GM19455 (cell line): ENCODE results near the gene NFIB.

Source experiments
- ATAC-seq: cut with Tn5 transposase; IDR thresholded peaks from one replicate; pipeline ENCODE4 v1.9.1; 2021; ENCODE audit not compliant: unreplicated experiment

Gene NFIB

DNA sequence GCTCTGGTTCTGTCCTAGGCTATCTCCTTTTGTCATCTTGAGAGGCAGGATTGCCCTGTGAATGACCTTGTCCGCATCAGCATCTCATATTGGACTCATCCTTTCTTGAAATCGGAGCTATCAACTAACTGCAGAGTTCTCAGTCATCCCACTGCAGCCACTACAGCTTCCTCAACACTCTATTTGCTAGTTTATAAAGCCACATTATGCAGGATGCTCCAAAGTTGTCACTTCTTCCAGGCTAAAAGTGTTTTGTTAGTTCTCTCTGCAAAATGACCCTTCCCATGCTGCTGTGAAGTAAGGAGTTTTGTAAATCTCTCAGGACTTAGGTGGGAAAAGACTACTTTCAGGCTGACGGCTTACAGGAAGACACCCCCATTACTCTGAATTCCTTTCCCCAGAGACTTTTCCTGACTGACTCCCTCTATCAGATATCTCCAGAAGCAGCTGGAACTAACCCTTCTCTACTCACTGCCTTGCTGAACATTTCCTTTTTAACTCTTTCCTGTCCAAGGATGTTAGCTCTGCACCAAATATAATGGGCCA is 257.6 kb downstream of the NFIB start:
- ATAC-seq = no peak

DNA sequence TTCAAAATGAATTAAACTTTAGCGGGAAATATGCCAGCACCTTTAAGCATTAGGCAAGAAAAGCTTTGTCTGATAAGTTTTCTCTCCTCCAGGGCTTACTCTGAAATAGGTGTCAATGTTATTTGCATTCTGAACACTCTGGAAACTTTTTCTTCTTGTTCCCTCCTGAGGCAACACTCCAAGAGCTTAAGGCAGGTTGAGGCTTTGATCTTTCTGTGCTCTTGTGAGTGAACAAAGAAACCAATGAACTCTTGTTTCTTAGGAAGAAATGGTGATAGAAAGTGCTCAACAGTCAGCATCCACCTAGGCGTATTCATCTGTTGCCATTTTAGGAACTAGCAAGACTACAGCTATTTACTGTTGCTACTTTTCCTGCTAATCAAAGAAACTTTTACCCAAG is 259.8 kb downstream of the NFIB start:
- no peak for ATAC-seq

GRCh38 chr9:14052359-14052758 is 261.6 kb downstream of the NFIB start:
- no peak for ATAC-seq

GRCh38 chr9:14051419-14051818 is 262.5 kb downstream of the NFIB start:
- no peak for ATAC-seq

DNA sequence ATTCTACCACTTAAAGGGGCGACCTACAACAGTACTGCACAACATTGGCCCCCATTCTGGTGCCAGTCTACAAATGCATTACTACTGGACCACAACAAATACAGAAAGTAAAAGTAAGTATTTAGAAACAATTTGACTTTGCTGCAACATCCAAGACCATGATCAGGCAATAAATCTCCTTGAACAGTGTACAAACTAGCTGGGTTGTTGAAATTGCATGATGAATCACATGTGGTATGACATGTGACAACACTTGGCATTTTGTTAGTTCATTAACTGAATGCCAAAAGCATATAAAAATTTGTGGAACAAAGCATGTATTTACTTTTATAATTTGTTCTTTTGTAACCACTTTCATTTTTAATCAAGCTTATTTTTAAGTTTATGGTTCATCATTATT is 270.5 kb downstream of the NFIB start:
- ATAC-seq = no peak

DNA sequence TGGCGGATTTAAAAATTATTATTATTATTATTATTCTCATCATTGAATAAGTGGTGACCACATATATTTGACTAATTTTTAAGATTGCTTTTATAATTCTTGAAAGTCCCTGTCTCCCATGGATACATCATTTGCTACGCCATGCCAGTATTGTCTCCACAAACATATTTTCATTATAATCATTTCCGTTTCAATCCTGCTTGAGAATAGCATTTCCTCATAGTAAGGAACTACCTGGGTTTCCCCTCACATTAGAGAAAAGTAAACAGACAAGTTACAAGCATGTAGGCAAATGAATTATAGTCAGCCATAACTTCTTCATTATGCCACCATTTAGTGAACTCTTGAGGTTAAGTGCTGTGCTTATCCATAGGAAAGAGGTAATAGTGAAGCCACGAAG is 276.6 kb downstream of the NFIB start:
- no peak for ATAC-seq

DNA sequence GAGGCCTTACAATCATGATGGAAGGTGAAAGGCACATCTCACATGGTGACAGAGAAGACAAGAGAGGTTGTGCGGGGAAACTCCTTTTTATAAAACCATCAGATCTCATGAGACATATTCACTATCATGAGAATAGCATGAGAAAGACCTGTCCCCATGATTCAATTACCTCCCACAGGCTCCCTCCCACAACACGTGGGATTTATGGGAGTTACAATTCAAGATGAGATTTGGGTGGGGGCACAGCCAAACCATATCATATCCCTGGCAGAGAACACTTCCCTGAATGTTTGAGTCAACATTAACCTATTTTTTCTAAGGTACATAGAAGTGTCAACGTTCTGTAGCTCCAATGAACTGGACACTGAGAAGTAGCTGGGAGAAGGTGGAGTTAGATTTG is 280.9 kb downstream of the NFIB start:
- no peak for ATAC-seq
